GM12874 (cell line): ENCODE results near the gene NFE2.

Source experiments
- TF ChIP-seq, protein P1 (sequence below): IDR thresholded peaks from 2 replicates; pipeline ENCODE4 v1.5.1; 2011; ENCODE audit warnings: low read depth, mild to moderate bottlenecking, control low read depth, low read length, moderate library complexity; ENCODE audit not compliant: insufficient read depth

The NFE2 gene

DNA sequence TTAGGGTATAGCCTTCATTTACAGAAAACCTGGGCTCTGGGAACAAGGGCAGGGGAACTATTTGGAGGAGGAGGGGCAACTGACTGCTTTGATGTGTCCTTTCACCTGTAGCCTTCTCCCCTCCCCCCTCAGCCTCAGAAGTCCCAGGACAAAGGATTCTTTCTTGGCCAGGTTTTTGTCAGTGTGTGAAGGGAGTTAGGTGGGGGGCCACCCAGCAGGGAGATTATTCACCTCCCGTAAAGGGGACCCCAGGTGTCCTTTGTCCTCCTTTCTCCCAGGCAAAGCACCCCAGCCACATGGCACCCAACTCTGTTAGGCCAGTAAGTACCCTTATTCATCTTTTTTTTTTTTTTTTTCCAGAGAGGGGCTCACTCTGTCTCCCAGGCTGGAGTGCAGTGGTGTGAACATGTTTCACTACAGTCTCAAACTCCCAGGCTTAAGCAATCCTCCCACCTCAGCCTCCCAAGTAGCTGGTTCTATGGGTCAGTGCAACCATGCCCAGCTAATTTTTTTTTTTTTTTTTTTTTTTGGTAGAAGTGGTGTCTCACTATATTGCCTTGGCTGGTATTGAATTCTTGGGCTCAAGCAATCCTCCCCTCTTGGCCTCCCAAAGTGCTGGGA, 723 bp upstream of the NFE2 start:
- TF ChIP-seq, protein P1, sequence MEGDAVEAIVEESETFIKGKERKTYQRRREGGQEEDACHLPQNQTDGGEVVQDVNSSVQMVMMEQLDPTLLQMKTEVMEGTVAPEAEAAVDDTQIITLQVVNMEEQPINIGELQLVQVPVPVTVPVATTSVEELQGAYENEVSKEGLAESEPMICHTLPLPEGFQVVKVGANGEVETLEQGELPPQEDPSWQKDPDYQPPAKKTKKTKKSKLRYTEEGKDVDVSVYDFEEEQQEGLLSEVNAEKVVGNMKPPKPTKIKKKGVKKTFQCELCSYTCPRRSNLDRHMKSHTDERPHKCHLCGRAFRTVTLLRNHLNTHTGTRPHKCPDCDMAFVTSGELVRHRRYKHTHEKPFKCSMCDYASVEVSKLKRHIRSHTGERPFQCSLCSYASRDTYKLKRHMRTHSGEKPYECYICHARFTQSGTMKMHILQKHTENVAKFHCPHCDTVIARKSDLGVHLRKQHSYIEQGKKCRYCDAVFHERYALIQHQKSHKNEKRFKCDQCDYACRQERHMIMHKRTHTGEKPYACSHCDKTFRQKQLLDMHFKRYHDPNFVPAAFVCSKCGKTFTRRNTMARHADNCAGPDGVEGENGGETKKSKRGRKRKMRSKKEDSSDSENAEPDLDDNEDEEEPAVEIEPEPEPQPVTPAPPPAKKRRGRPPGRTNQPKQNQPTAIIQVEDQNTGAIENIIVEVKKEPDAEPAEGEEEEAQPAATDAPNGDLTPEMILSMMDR = no peak

DNA sequence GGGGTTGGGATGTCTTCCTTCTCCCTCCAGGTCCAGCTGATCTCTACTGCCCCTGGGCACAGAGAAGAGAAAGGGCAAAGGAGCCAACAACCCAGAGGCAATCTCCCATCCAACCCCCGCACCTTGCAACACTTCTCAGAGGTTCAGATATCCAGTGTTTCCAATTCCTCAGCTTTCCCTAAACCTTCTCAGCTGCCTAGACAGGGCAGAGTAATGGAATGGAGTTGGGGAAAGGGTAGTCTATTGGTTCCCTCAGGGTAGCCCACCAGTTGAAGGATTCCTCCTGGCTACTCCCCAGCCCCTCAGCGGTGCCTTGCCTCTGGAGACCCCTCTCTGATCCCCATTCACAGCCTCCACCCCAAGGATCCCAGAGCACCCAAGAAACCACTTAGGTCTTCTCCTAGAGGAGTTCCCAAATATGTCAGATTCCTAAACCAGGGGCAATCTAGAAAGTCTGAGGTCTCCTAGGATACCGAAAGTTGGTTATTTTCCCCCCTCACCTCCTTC, 537 bp downstream of the NFE2 start:
- TF ChIP-seq, protein P1 = no peak

DNA sequence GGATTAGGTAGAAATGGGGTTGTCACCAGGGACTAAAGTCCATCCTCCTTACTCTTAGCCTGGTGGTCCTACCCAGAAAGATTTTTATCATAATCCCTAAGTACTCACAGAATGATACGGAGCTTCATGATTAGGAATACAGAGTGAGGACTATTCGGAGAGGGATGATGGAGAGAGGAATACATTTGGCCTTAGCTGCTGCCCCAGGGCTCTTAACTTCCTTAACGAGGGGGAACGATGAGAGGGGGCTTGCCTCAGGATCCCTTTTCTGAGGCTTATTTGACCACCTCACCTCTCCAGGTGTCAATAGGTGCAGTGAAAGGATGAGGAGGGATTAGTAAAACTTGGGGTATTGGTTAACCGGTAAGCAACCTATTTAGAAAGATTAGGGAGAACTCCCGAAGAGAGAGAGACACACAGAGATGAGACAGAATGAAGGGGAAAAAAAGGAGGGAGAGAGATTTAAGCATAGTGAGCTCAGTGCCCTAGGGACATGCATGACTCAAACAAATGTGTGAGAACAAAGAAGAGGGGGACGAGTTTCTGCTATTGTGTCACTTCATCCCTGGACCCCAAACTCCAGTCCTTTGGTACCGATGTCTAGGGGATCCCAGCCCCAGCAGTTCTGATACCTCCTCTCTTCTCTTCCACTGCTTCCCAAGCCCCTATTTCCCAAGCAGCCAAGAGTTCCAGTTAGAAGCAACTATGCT, 1.1 kb downstream of the NFE2 start:
- TF ChIP-seq, protein P1 = no peak

DNA sequence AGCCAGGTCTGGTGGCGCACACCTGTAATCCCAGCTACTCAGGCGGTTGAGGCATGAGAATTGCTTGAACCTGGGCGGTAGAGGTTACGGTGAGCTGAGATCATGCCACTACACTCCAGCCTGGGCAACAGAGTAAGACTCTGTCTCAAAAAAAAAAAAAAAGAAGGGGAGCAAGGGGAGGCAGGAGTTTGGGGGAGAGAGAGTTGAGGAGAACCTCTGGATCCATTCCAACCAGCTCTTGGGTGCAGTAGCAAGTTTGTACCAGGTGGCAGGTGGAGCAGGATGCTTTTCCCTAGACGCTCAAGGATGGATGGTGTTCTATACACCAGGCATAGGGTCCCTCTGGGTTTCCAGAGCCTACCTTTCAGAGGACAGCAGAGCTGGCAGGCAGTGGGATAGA, 1.9 kb downstream of the NFE2 start:
- TF ChIP-seq, protein P1 = no peak

DNA sequence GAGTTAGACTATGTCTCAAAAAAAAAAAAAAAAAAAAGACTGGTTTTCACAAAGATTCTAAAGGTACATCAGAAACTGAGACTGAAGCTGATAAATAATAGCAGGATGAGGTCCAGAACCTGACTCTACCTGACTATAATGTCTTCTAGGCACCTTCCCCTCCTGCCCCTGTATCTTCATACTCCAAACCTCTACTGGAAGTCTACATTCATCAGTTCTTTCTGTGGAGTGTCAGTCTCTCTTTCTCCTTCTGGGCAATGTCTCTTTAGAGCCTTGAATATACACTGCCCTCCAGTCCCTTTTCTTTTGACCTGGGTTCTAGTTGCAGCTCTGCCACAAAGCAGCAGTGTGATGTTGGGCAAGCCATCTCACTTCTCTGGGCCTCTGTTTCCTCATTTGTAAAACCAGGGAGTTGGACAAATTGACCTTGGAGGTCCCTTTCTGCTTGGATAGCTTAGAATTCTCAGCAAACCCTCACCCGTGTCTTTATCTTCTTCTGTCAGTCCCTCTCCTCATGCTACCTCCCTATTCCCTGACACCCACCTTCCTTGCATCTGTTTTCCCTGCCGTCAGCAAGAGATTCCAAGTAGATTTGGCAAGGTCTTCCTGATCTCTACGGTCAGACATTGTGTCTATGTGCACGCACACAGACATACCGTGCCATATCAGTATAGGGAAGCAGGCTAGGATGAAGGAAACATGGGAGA, 4.3 kb downstream of the NFE2 start:
- TF ChIP-seq, protein P1 = no peak

DNA sequence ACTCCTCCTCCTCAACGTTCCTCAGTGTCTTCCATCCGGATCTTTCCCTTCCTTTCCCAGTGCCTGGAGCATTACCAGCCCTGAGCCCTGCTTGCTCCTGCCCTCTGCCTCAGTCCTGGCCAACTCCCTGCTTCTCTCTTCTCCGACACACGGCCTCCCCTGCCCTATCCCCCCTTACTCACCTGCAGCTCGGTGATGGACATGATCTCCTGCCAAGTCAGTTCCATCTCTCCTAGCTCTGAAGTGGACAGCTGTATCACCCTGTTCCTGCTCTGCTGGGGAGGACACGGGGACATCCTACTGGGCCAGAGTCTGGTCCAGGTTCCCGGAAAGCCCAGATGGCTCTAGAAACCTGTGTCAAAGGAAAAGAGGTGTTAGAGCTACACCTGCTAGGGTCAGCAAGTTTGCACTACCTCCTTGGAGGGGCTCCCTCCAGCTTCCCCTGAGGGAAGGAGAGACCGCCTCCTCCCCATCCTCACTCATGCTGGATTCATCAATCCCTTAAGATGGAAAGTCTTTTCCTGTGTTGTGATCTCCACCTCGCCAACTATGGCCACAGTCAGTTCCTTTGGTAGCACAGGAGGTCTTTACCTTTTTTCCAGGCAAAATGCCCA, 5.8 kb downstream of the NFE2 start:
- TF ChIP-seq, protein P1 = no peak

DNA sequence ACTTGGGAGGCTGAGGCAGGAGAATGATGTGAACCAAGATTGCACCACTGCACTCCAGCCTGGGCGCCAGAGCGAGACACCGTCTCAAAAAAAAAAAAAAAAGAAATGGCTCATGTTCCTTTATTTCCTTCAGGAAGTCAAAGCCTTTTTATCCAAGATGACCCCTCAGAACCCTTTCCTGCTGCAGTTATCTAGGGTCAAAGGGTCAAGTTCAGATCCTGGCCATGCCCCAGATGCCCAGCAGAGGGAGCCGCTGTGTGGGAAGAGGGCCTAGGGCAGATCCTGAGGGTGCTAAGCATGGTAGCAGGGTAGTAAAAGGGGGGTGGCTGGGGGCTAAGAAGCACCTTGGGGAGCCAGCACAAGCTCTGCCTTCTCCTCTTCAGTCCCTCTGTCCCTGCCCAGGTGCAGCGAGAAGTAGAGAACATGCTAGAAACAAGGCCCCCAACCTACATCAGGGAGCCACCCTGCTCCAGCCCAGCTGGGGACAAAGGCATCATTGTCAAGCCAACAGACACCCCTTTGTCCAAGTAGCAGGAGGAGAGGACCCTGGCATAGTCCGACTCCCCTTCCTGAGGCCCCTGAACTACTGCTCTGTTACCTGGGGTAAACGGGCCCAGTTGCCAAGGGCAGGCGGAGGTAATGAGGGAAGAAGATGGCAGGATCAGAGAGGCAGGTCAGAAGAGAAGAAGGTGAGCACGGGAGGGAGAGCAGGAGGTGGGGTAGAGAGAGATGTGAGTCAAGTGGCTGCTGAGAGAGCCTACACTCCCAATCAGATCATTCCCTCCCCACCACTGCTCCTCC, 6.5 kb downstream of the NFE2 start:
- TF ChIP-seq, protein P1 = peak; percentile 81
